Smooth muscle cell (in vitro differentiated cells): ENCODE measurements around the gene CACNA2D4. TPM values are rescaled to one million over a fixed set of nuclear protein-coding genes. Genes with fewer than 3 reads are reported as not detected.

Experiments used
- DNase-seq: peaks from one replicate; lab custom pipeline; 2025; ENCODE audit not compliant: unreplicated experiment; lab: John Stamatoyannopoulos, UW
- H2AFZ ChIP-seq: fragments of 200-600 bp; sonication (generic); 2 replicates; pipeline ENCODE4 v1.6.0; 2016; ENCODE audit warnings: antibody characterized with exemption, low read depth, mild to moderate bottlenecking
- H3F3A ChIP-seq: fragments of 200-600 bp; sonication (generic); 2 replicates; pipeline ENCODE4 v1.6.0; 2017; ENCODE audit warnings: antibody characterized with exemption, low read depth
- H3K27ac ChIP-seq: fragments of 200-600 bp; sonication (generic); 2 replicates; pipeline ENCODE4 v1.5.1; 2016; ENCODE audit warnings: low read depth, mild to moderate bottlenecking
- H3K27me3 ChIP-seq: fragments of 200-600 bp; sonication (generic); 2 replicates; pipeline ENCODE4 v1.6.1; 2016; ENCODE audit warnings: low read depth, mild to moderate bottlenecking
- H3K36me3 ChIP-seq: fragments of 200-600 bp; sonication (generic); 2 replicates; pipeline ENCODE4 v1.5.1; 2016; ENCODE audit warnings: low read depth
- H3K4me1 ChIP-seq: fragments of 200-600 bp; sonication (generic); 2 replicates; pipeline ENCODE4 v1.5.1; 2016; ENCODE audit warnings: low read depth
- H3K4me2 ChIP-seq: fragments of 200-600 bp; sonication (generic); 2 replicates; pipeline ENCODE4 v1.6.0; 2016; ENCODE audit warnings: mild to moderate bottlenecking
- H3K4me3 ChIP-seq: fragments of 200-600 bp; sonication (generic); 2 replicates; pipeline ENCODE4 v1.5.1; 2016; ENCODE audit warnings: mild to moderate bottlenecking
- H3K79me2 ChIP-seq: fragments of 200-600 bp; sonication (generic); 2 replicates; pipeline ENCODE4 v1.6.0; 2016; ENCODE audit warnings: low read depth, mild to moderate bottlenecking
- H3K9ac ChIP-seq: fragments of 200-600 bp; sonication (generic); 2 replicates; pipeline ENCODE4 v1.6.0; 2016; ENCODE audit warnings: low read depth
- H3K9me3 ChIP-seq: fragments of 200-600 bp; sonication (generic); replicated peaks from 2 replicates; pipeline ENCODE4 v1.5.1; 2016; ENCODE audit warnings: low read depth
- H4K20me1 ChIP-seq: fragments of 200-600 bp; sonication (generic); 2 replicates; pipeline ENCODE4 v1.6.0; 2016; ENCODE audit warnings: low read depth
- CTCF ChIP-seq: fragments of 200-600 bp; sonication (generic); IDR thresholded peaks from 2 replicates; pipeline ENCODE4 v1.5.1; 2017; ENCODE audit warnings: borderline replicate concordance, mild to moderate bottlenecking, antibody characterized with exemption; ENCODE audit not compliant: insufficient read depth, poor library complexity, severe bottlenecking
- WGBS: methylation state at CpG from one replicate; pipeline ENCODE4 v1.1.7; 2016; ENCODE audit warnings: low lambda C conversion rate; 5-methylcytosine and 5-hydroxymethylcytosine counted together
- polyA plus RNA-seq: library from polyadenylated mRNA; unstranded; fragments of >200 nt; fragmentation: Nextera tagmentation; extraction: Ambion mirVana; gene quantifications from 2 replicates; pipeline ENCODE4 v1.2.1, GENCODE V29; 2016
- total RNA-seq: library from RNA; depleted of rRNA; stranded (reverse); fragments of >200 nt; gene quantifications from 2 replicates; pipeline ENCODE4 v1.2.3, GENCODE V29; 2014

Gene CACNA2D4
- total and polyA plus RNA-seq, 2 experiments from 2014 or later = 0.98 TPM; not detected in 1

- no peak for TF ChIP-seq CTCF
- Histone ChIP-seq H3K4me1 (no peaks in the 10 kb centered on the region), H3F3A (no peaks in the 10 kb centered on the region), H3K9me3 (no peaks in the 10 kb centered on the region), H3K79me2 (peaks cover 53% of the 10 kb centered on the region), H3K36me3 (no peaks in the 10 kb centered on the region), H3K27me3 (no peaks in the 10 kb centered on the region), H3K4me2 (no peak overlapping the region), H3K9ac (no peak overlapping the region), H2AFZ (no peak overlapping the region), H3K27ac (no peak overlapping the region), H4K20me1 (peaks cover 95% of the 10 kb centered on the region), H3K4me3 (no peak overlapping the region)
- WGBS = 91% methylated on average over 2 of the region's 2 CpGs
- DNase-seq = no peak
Measured at GRCh38 chr12:1763153-1763552, 155.3 kb downstream of the CACNA2D4 start.

- H3K4me2 ChIP-seq = no peak overlapping the region
- no peak for DNase-seq
- H4K20me1 ChIP-seq = peaks cover 95% of the 10 kb centered on the region
- no peaks in the 10 kb centered on the region for H3K27me3 ChIP-seq
- H3K4me3 ChIP-seq = no peak overlapping the region
- H3K9ac ChIP-seq = no peak overlapping the region
- no peaks in the 10 kb centered on the region for H3K4me1 ChIP-seq
- H3K79me2 ChIP-seq = peaks cover 43% of the 10 kb centered on the region
- no peak overlapping the region for H2AFZ ChIP-seq
- H3F3A ChIP-seq = no peaks in the 10 kb centered on the region
- no peaks in the 10 kb centered on the region for H3K36me3 ChIP-seq
- WGBS = 97% methylated on average over 3 of the region's 3 CpGs
- no peak overlapping the region for H3K27ac ChIP-seq
- no peaks in the 10 kb centered on the region for H3K9me3 ChIP-seq
- TF ChIP-seq CTCF = no peak
Measured at GRCh38 chr12:1761857-1762256, 156.6 kb downstream of the CACNA2D4 start.

- no peak overlapping the region for H2AFZ ChIP-seq
Measured at GRCh38 chr12:1760566-1761382, 157.7 kb downstream of the CACNA2D4 start.

More at GRCh38 chr12:1760566-1761382, 157.7 kb downstream of the CACNA2D4 start:
- H3F3A ChIP-seq = no peaks in the 10 kb centered on the region
- H3K79me2 ChIP-seq = peaks cover 40% of the 10 kb centered on the region
- no peaks in the 10 kb centered on the region for H3K27me3 ChIP-seq
- H3K27ac ChIP-seq = no peak overlapping the region
- H3K4me1 ChIP-seq = no peaks in the 10 kb centered on the region
- H3K9me3 ChIP-seq = no peaks in the 10 kb centered on the region
- no peak overlapping the region for H3K4me3 ChIP-seq
- peaks cover 94% of the 10 kb centered on the region for H4K20me1 ChIP-seq
- no peak for DNase-seq
- TF ChIP-seq CTCF = no peak
- WGBS = 85% methylated on average over 2 of the region's 2 CpGs
- no peaks in the 10 kb centered on the region for H3K36me3 ChIP-seq
- H3K4me2 ChIP-seq = no peak overlapping the region
- H3K9ac ChIP-seq = no peak overlapping the region
